Smooth muscle cell (in vitro differentiated cells): ENCODE measurements around the gene NXPH4. TPM values are rescaled to one million over a fixed set of nuclear protein-coding genes. Genes with fewer than 3 reads are reported as not detected.

ENCODE experiments used
- DNase-seq: peaks from one replicate; lab custom pipeline; 2025; ENCODE audit not compliant: unreplicated experiment; lab: John Stamatoyannopoulos, UW
- H2AFZ ChIP-seq: fragments of 200-600 bp; sonication (generic); 2 replicates; pipeline ENCODE4 v1.6.0; 2016; ENCODE audit warnings: antibody characterized with exemption, low read depth, mild to moderate bottlenecking
- H3F3A ChIP-seq: fragments of 200-600 bp; sonication (generic); 2 replicates; pipeline ENCODE4 v1.6.0; 2017; ENCODE audit warnings: antibody characterized with exemption, low read depth
- H3K27ac ChIP-seq: fragments of 200-600 bp; sonication (generic); 2 replicates; pipeline ENCODE4 v1.5.1; 2016; ENCODE audit warnings: low read depth, mild to moderate bottlenecking
- H3K27me3 ChIP-seq: fragments of 200-600 bp; sonication (generic); 2 replicates; pipeline ENCODE4 v1.6.1; 2016; ENCODE audit warnings: low read depth, mild to moderate bottlenecking
- H3K36me3 ChIP-seq: fragments of 200-600 bp; sonication (generic); 2 replicates; pipeline ENCODE4 v1.5.1; 2016; ENCODE audit warnings: low read depth
- H3K4me1 ChIP-seq: fragments of 200-600 bp; sonication (generic); 2 replicates; pipeline ENCODE4 v1.5.1; 2016; ENCODE audit warnings: low read depth
- H3K4me2 ChIP-seq: fragments of 200-600 bp; sonication (generic); 2 replicates; pipeline ENCODE4 v1.6.0; 2016; ENCODE audit warnings: mild to moderate bottlenecking
- H3K4me3 ChIP-seq: fragments of 200-600 bp; sonication (generic); 2 replicates; pipeline ENCODE4 v1.5.1; 2016; ENCODE audit warnings: mild to moderate bottlenecking
- H3K79me2 ChIP-seq: fragments of 200-600 bp; sonication (generic); 2 replicates; pipeline ENCODE4 v1.6.0; 2016; ENCODE audit warnings: low read depth, mild to moderate bottlenecking
- H3K9ac ChIP-seq: fragments of 200-600 bp; sonication (generic); 2 replicates; pipeline ENCODE4 v1.6.0; 2016; ENCODE audit warnings: low read depth
- H3K9me3 ChIP-seq: fragments of 200-600 bp; sonication (generic); replicated peaks from 2 replicates; pipeline ENCODE4 v1.5.1; 2016; ENCODE audit warnings: low read depth
- H4K20me1 ChIP-seq: fragments of 200-600 bp; sonication (generic); 2 replicates; pipeline ENCODE4 v1.6.0; 2016; ENCODE audit warnings: low read depth
- WGBS: methylation state at CpG from one replicate; pipeline ENCODE4 v1.1.7; 2016; ENCODE audit warnings: low lambda C conversion rate; 5-methylcytosine and 5-hydroxymethylcytosine counted together
- polyA plus RNA-seq: library from polyadenylated mRNA; unstranded; fragments of >200 nt; fragmentation: Nextera tagmentation; extraction: Ambion mirVana; gene quantifications from 2 replicates; pipeline ENCODE4 v1.2.1, GENCODE V29; 2016
- total RNA-seq: library from RNA; depleted of rRNA; stranded (reverse); fragments of >200 nt; gene quantifications from 2 replicates; pipeline ENCODE4 v1.2.3, GENCODE V29; 2014
- TF ChIP-seq, protein P1 (sequence below): fragments of 200-600 bp; sonication (generic); IDR thresholded peaks from 2 replicates; pipeline ENCODE4 v1.5.1; 2017; ENCODE audit warnings: borderline replicate concordance, mild to moderate bottlenecking, antibody characterized with exemption; ENCODE audit not compliant: insufficient read depth, poor library complexity, severe bottlenecking

NXPH4 gene
- total and polyA plus RNA-seq, 2 experiments from 2014 or later: 3.9 to 10.7 TPM

- Histone ChIP-seq H3F3A (no peaks in the 10 kb centered on the region), H3K4me2 (no peak overlapping the region), H3K27me3 (no peaks in the 10 kb centered on the region), H2AFZ (no peak overlapping the region), H3K4me1 (no peaks in the 10 kb centered on the region), H3K9me3 (no peaks in the 10 kb centered on the region), H3K79me2 (no peaks in the 10 kb centered on the region), H4K20me1 (peaks cover 26% of the 10 kb centered on the region), H3K4me3 (no peak overlapping the region), H3K27ac (no peak overlapping the region), H3K36me3 (no peaks in the 10 kb centered on the region), H3K9ac (no peak overlapping the region)
- DNase-seq: no peak
- TF ChIP-seq, protein P1, sequence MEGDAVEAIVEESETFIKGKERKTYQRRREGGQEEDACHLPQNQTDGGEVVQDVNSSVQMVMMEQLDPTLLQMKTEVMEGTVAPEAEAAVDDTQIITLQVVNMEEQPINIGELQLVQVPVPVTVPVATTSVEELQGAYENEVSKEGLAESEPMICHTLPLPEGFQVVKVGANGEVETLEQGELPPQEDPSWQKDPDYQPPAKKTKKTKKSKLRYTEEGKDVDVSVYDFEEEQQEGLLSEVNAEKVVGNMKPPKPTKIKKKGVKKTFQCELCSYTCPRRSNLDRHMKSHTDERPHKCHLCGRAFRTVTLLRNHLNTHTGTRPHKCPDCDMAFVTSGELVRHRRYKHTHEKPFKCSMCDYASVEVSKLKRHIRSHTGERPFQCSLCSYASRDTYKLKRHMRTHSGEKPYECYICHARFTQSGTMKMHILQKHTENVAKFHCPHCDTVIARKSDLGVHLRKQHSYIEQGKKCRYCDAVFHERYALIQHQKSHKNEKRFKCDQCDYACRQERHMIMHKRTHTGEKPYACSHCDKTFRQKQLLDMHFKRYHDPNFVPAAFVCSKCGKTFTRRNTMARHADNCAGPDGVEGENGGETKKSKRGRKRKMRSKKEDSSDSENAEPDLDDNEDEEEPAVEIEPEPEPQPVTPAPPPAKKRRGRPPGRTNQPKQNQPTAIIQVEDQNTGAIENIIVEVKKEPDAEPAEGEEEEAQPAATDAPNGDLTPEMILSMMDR: no peak
- WGBS: 94% methylated on average over 8 of the region's 8 CpGs
Measured at GRCh38 chr12:57188090-57188425, 28.5 kb upstream of the NXPH4 start.

DNA sequence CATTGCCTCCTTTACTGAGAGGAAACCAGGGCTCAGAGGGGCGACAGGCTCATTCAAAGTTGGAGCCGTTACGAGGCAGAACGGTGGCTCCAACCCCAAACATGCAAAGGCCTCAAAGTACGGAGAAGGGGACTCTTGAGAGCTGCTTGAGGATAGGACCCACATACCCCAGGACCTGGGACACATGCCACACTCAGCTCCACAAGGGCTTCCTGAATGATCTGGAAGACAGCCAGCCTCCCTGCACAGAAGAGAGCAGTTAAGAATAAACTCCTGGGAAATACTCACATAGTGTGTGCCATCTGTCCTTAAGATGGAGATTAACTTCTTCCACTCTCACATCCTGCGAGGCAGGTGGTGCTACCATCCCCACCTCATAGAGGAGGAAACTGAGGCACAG is 26.6 kb upstream of the NXPH4 start:
- H3K9ac ChIP-seq: no peak overlapping the region
- 98% methylated on average over 6 of the region's 6 CpGs for WGBS
- H2AFZ ChIP-seq: no peak overlapping the region
- no peak overlapping the region for H3K4me3 ChIP-seq
- peaks cover 31% of the 10 kb centered on the region for H4K20me1 ChIP-seq
- no peaks in the 10 kb centered on the region for H3K79me2 ChIP-seq
- H3K36me3 ChIP-seq: no peaks in the 10 kb centered on the region
- H3K27me3 ChIP-seq: no peaks in the 10 kb centered on the region
- no peak overlapping the region for H3K4me2 ChIP-seq
- no peak for DNase-seq
- no peak overlapping the region for H3K27ac ChIP-seq
- TF ChIP-seq, protein P1: no peak
- no peaks in the 10 kb centered on the region for H3K4me1 ChIP-seq
- no peaks in the 10 kb centered on the region for H3K9me3 ChIP-seq
- no peaks in the 10 kb centered on the region for H3F3A ChIP-seq

DNA sequence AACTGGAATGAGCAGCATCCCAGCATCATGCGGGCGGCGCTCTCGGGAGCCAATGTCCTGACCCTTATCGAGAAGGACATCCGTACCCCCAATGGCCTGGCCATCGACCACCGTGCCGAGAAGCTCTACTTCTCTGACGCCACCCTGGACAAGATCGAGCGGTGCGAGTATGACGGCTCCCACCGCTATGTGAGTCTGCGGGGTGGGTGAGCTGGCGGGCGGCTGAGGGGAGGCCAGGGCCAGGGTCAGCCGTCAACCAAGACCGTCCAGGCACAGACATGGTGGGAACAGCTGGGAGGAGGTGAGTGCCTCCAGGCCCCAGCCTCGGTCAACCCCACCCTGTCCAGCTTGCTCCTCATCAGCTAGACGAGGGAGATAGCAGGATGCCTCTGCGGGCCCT is 25.8 kb upstream of the NXPH4 start:
- H3K36me3 ChIP-seq: peaks cover 6% of the 10 kb centered on the region
- no peaks in the 10 kb centered on the region for H3K79me2 ChIP-seq
- 96% methylated on average over 23 of the region's 23 CpGs for WGBS
- TF ChIP-seq, protein P1: no peak
- H3K9me3 ChIP-seq: no peaks in the 10 kb centered on the region
- no peaks in the 10 kb centered on the region for H3K27me3 ChIP-seq
- no peaks in the 10 kb centered on the region for H3F3A ChIP-seq
- H3K4me2 ChIP-seq: no peak overlapping the region
- no peak for DNase-seq
- peaks cover 30% of the 10 kb centered on the region for H4K20me1 ChIP-seq
- H3K4me3 ChIP-seq: no peak overlapping the region
- no peak overlapping the region for H3K27ac ChIP-seq
- no peak overlapping the region for H3K9ac ChIP-seq
- no peaks in the 10 kb centered on the region for H3K4me1 ChIP-seq
- no peak overlapping the region for H2AFZ ChIP-seq

DNA sequence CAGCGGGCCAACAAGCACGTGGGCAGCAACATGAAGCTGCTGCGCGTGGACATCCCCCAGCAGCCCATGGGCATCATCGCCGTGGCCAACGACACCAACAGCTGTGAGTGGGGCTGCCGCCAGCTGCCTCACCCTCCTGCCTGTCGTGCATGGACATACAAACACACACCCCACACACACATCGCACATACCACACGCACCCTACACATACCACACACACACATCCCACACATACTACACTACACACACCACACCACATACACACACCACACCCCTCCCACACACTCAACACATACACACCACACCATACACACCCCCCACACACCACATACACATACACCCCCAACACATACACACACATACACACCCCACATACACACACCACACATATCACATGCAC is 25.2 kb upstream of the NXPH4 start:
- Histone ChIP-seq H3K27ac (no peak overlapping the region), H3F3A (no peaks in the 10 kb centered on the region), H3K27me3 (no peaks in the 10 kb centered on the region), H3K9ac (no peak overlapping the region), H3K9me3 (no peaks in the 10 kb centered on the region), H4K20me1 (peaks cover 26% of the 10 kb centered on the region), H3K36me3 (peaks cover 6% of the 10 kb centered on the region), H3K4me2 (no peak overlapping the region), H3K4me3 (no peak overlapping the region), H2AFZ (no peak overlapping the region), H3K4me1 (no peaks in the 10 kb centered on the region), H3K79me2 (no peaks in the 10 kb centered on the region)
- TF ChIP-seq, protein P1: no peak
- 100% methylated on average over 7 of the region's 11 CpGs for WGBS
- no peak for DNase-seq
